Measurements from ENCODE around the gene EIF3J.
A peak's percentile ranks its signal among the peaks of the same experiment; 100 is the strongest.

EIF3J gene, protein sequence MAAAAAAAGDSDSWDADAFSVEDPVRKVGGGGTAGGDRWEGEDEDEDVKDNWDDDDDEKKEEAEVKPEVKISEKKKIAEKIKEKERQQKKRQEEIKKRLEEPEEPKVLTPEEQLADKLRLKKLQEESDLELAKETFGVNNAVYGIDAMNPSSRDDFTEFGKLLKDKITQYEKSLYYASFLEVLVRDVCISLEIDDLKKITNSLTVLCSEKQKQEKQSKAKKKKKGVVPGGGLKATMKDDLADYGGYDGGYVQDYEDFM

GRCh38 chr15:44536962-44537734 lies at the start of gene EIF3J:
EIF3J (plus strand) TSS chr15:44537147; CDS start chr15:44537195, 48 bp downstream.
- Histone ChIP-seq H3K4me3 (ENCODE audit: low read length) (peak within 1 kb of the TSS; percentile 95), H3K9me3 (ENCODE audit: control insufficient read depth, low read length) (no peaks in the 10 kb centered on the region), H3K36me3 (ENCODE audit: control insufficient read depth, insufficient read depth, low read length, severe bottlenecking) (peaks cover 26% of the 10 kb centered on the region), H3K4me1 (ENCODE audit: control insufficient read depth, insufficient read depth, low read length) (peaks cover 44% of the 10 kb centered on the region), H3K9ac (ENCODE audit: low read length) (peak within 1 kb of the TSS; percentile 97), H3K27me3 (replicated peaks; ENCODE audit: control insufficient read depth, insufficient read depth, low read length) (no peaks in the 10 kb centered on the region)
- DNase-seq (ENCODE audit: low read depth), result peak; percentile 99

GRCh38 chr15:44489464-44489863 lies 47.5 kb upstream of the EIF3J start:
- no peak overlapping the region for H3K9ac ChIP-seq (ENCODE audit: low read length)
- H3K4me3 ChIP-seq (ENCODE audit: low read length), result no peak overlapping the region
- peaks cover 8% of the 10 kb centered on the region for H3K4me1 ChIP-seq (ENCODE audit: control insufficient read depth, insufficient read depth, low read length)
- DNase-seq (ENCODE audit: low read depth), result peak; percentile 65
- no peaks in the 10 kb centered on the region for H3K27me3 ChIP-seq (replicated peaks; ENCODE audit: control insufficient read depth, insufficient read depth, low read length)
- peaks cover 18% of the 10 kb centered on the region for H3K36me3 ChIP-seq (ENCODE audit: control insufficient read depth, insufficient read depth, low read length, severe bottlenecking)
- H3K9me3 ChIP-seq (ENCODE audit: control insufficient read depth, low read length), result no peaks in the 10 kb centered on the region

DNA sequence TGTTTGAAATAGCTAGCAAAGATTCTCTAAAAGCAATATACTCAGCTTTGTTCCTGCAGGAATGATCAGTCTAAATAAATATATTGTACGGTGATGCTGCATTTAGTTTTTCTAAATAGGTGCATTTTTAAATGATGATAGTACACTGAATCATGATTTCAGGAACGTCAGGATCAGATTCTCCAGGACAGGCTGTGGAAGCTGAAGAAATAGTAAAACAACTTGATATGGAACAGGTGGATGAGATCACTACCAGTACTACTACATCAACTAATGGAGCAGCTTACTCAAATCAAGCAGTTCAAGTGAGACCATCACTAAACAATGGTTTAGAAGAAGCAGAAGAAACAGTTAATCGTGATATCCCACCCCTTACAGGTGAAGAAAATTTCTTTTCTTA lies 46.3 kb upstream of the EIF3J start:
- peaks cover 20% of the 10 kb centered on the region for H3K36me3 ChIP-seq (ENCODE audit: control insufficient read depth, insufficient read depth, low read length, severe bottlenecking)

GRCh38 chr15:44492040-44492439 lies 44.9 kb upstream of the EIF3J start:
- Histone ChIP-seq H3K4me1 (ENCODE audit: control insufficient read depth, insufficient read depth, low read length) (peaks cover 8% of the 10 kb centered on the region), H3K9ac (ENCODE audit: low read length) (no peak overlapping the region), H3K27me3 (replicated peaks; ENCODE audit: control insufficient read depth, insufficient read depth, low read length) (no peaks in the 10 kb centered on the region), H3K36me3 (ENCODE audit: control insufficient read depth, insufficient read depth, low read length, severe bottlenecking) (peaks cover 30% of the 10 kb centered on the region), H3K9me3 (ENCODE audit: control insufficient read depth, low read length) (no peaks in the 10 kb centered on the region), H3K4me3 (ENCODE audit: low read length) (no peak overlapping the region)
- no peak for DNase-seq (ENCODE audit: low read depth)

More for the DNA sequence above, 46.3 kb upstream of the EIF3J start:
- Histone ChIP-seq H3K27me3 (replicated peaks; ENCODE audit: control insufficient read depth, insufficient read depth, low read length) (no peaks in the 10 kb centered on the region), H3K9me3 (ENCODE audit: control insufficient read depth, low read length) (no peaks in the 10 kb centered on the region), H3K4me3 (ENCODE audit: low read length) (no peak overlapping the region), H3K4me1 (ENCODE audit: control insufficient read depth, insufficient read depth, low read length) (peaks cover 8% of the 10 kb centered on the region), H3K9ac (ENCODE audit: low read length) (no peak overlapping the region)
- DNase-seq (ENCODE audit: low read depth), result peak; percentile 18

- DNase-seq (ENCODE audit: low read depth), result no peak
Measured at GRCh38 chr15:44492672-44493071, 44.3 kb upstream of the EIF3J start.

GRCh38 chr15:44495562-44495961 lies 41.4 kb upstream of the EIF3J start:
- peaks cover 41% of the 10 kb centered on the region for H3K36me3 ChIP-seq (ENCODE audit: control insufficient read depth, insufficient read depth, low read length, severe bottlenecking)
- no peaks in the 10 kb centered on the region for H3K9me3 ChIP-seq (ENCODE audit: control insufficient read depth, low read length)
- H3K4me3 ChIP-seq (ENCODE audit: low read length), result no peak overlapping the region
- no peak overlapping the region for H3K9ac ChIP-seq (ENCODE audit: low read length)
- DNase-seq (ENCODE audit: low read depth), result no peak
- H3K27me3 ChIP-seq (replicated peaks; ENCODE audit: control insufficient read depth, insufficient read depth, low read length), result no peaks in the 10 kb centered on the region
- no peaks in the 10 kb centered on the region for H3K4me1 ChIP-seq (ENCODE audit: control insufficient read depth, insufficient read depth, low read length)

More at GRCh38 chr15:44492672-44493071, 44.3 kb upstream of the EIF3J start:
- Histone ChIP-seq H3K36me3 (ENCODE audit: control insufficient read depth, insufficient read depth, low read length, severe bottlenecking) (peaks cover 26% of the 10 kb centered on the region), H3K9me3 (ENCODE audit: control insufficient read depth, low read length) (no peaks in the 10 kb centered on the region), H3K27me3 (replicated peaks; ENCODE audit: control insufficient read depth, insufficient read depth, low read length) (no peaks in the 10 kb centered on the region), H3K9ac (ENCODE audit: low read length) (no peak overlapping the region), H3K4me3 (ENCODE audit: low read length) (no peak overlapping the region), H3K4me1 (ENCODE audit: control insufficient read depth, insufficient read depth, low read length) (peaks cover 8% of the 10 kb centered on the region)

DNA sequence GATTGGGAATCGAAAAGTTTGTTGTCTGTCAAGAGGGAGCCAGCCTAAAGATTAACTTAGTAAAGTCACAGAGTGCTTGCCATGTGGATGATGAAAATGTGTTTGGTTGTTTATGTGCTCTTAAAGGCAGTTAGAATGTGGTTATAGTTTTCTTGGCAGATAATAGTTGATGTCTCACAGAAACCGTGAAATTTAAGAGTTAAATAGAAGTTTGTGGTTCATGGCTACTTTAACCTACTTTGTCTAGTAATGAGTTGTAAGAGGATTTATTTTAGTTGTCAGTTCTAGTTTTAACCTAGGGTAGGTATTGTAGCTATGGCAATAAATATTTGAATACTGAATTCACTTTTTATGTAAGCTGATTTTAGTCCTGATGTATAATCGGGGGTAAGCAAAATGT lies 36.4 kb upstream of the EIF3J start:
- H3K4me1 ChIP-seq (ENCODE audit: control insufficient read depth, insufficient read depth, low read length), result no peaks in the 10 kb centered on the region
- H3K9ac ChIP-seq (ENCODE audit: low read length), result no peak overlapping the region
- peaks cover 48% of the 10 kb centered on the region for H3K36me3 ChIP-seq (ENCODE audit: control insufficient read depth, insufficient read depth, low read length, severe bottlenecking)
- H3K27me3 ChIP-seq (replicated peaks; ENCODE audit: control insufficient read depth, insufficient read depth, low read length), result no peaks in the 10 kb centered on the region
- H3K9me3 ChIP-seq (ENCODE audit: control insufficient read depth, low read length), result no peaks in the 10 kb centered on the region
- no peak overlapping the region for H3K4me3 ChIP-seq (ENCODE audit: low read length)
- no peak for DNase-seq (ENCODE audit: low read depth)

GRCh38 chr15:44501768-44502366 lies 35.1 kb upstream of the EIF3J start:
- H3K27me3 ChIP-seq (replicated peaks; ENCODE audit: control insufficient read depth, insufficient read depth, low read length), result no peaks in the 10 kb centered on the region
- H3K9ac ChIP-seq (ENCODE audit: low read length), result no peak overlapping the region
- no peaks in the 10 kb centered on the region for H3K9me3 ChIP-seq (ENCODE audit: control insufficient read depth, low read length)
- H3K4me3 ChIP-seq (ENCODE audit: low read length), result no peak overlapping the region
- no peaks in the 10 kb centered on the region for H3K4me1 ChIP-seq (ENCODE audit: control insufficient read depth, insufficient read depth, low read length)
- DNase-seq (ENCODE audit: low read depth), result peak; percentile 72
- peaks cover 37% of the 10 kb centered on the region for H3K36me3 ChIP-seq (ENCODE audit: control insufficient read depth, insufficient read depth, low read length, severe bottlenecking)

DNA sequence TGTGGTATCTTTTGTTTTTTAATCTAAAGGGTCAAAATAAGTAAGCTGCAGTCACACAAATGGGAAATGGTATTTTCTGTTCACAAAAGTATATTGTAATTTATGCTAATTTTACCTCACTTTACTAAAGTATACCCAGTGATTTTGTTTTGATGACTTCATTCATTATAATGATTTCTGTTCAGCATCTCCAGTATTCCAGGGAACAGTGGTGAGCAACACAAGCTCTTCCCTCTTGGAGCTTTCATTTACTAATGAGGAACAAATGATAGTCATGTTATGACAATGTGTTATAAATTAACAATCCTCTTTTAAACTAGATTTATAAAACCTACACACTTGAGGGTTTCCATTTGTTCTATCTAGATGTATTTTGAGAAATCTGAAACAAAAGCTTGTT lies 20.5 kb upstream of the EIF3J start:
- no peak overlapping the region for H3K9ac ChIP-seq (ENCODE audit: low read length)

GRCh38 chr15:44519537-44519936 lies 17.4 kb upstream of the EIF3J start:
- H3K4me1 ChIP-seq (ENCODE audit: control insufficient read depth, insufficient read depth, low read length), result no peaks in the 10 kb centered on the region
- no peaks in the 10 kb centered on the region for H3K27me3 ChIP-seq (replicated peaks; ENCODE audit: control insufficient read depth, insufficient read depth, low read length)
- H3K4me3 ChIP-seq (ENCODE audit: low read length), result no peak overlapping the region
- H3K9ac ChIP-seq (ENCODE audit: low read length), result no peak overlapping the region
- peaks cover 34% of the 10 kb centered on the region for H3K36me3 ChIP-seq (ENCODE audit: control insufficient read depth, insufficient read depth, low read length, severe bottlenecking)
- H3K9me3 ChIP-seq (ENCODE audit: control insufficient read depth, low read length), result no peaks in the 10 kb centered on the region
- DNase-seq (ENCODE audit: low read depth), result no peak

More for the DNA sequence above, 20.5 kb upstream of the EIF3J start:
- H3K4me1 ChIP-seq (ENCODE audit: control insufficient read depth, insufficient read depth, low read length), result no peaks in the 10 kb centered on the region
- H3K4me3 ChIP-seq (ENCODE audit: low read length), result no peak overlapping the region
- no peaks in the 10 kb centered on the region for H3K9me3 ChIP-seq (ENCODE audit: control insufficient read depth, low read length)
- DNase-seq (ENCODE audit: low read depth), result no peak
- H3K36me3 ChIP-seq (ENCODE audit: control insufficient read depth, insufficient read depth, low read length, severe bottlenecking), result peaks cover 18% of the 10 kb centered on the region
- H3K27me3 ChIP-seq (replicated peaks; ENCODE audit: control insufficient read depth, insufficient read depth, low read length), result no peaks in the 10 kb centered on the region

DNA sequence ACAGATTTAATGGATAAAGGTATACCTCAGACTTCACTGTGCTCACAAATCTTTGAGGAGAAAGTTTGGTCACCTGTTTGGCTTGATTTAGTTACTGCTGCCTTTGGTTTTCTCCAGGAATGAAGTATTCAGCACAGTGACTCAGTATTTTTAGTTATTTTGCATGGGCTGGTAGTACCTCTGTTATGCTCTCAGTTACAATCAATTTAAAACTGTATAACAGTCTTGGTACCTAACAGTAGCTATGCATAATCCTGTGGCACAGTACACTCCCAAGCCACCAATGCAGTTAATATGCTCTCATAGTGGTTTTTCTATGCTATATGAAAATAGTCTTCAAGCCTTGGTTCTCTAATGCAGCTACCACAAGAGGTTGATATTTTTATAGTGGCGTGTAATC lies 11.9 kb upstream of the EIF3J start:
- DNase-seq (ENCODE audit: low read depth), result no peak
- Histone ChIP-seq H3K4me1 (ENCODE audit: control insufficient read depth, insufficient read depth, low read length) (peaks cover 3% of the 10 kb centered on the region), H3K9ac (ENCODE audit: low read length) (no peak overlapping the region), H3K36me3 (ENCODE audit: control insufficient read depth, insufficient read depth, low read length, severe bottlenecking) (peaks cover 45% of the 10 kb centered on the region), H3K4me3 (ENCODE audit: low read length) (no peak overlapping the region), H3K9me3 (ENCODE audit: control insufficient read depth, low read length) (no peaks in the 10 kb centered on the region), H3K27me3 (replicated peaks; ENCODE audit: control insufficient read depth, insufficient read depth, low read length) (no peaks in the 10 kb centered on the region)

Measured in adipocyte (in vitro differentiated cells).